CD4-positive, alpha-beta T cell treated with Interleukin-15 for 1 hour (primary cell): ENCODE measurements around the gene OR51S1.
"Not testable (repeated sequence)": the region's sequence is repeated elsewhere in the genome, so short reads cannot be mapped to it uniquely, and the experiment has no call there.

ENCODE experiments used
- DNase-seq: peaks from one replicate; pipeline ENCODE4 v3.0.0-alpha.2; 2020

OR51S1 gene

GRCh38 chr11:4848908-4849532, at the start of gene OR51S1:
Gene OR51S1, minus strand, starts transcription at chr11:4849208. Its CDS starts 0 bp downstream, at chr11:4849208.
- no peak for DNase-seq

GRCh38 chr11:4891996-4892640, 43.1 kb upstream of the OR51S1 start:
- DNase-seq: no peak

GRCh38 chr11:4890279-4890678, 41.3 kb upstream of the OR51S1 start:
- no peak for DNase-seq

GRCh38 chr11:4887591-4887990, 38.6 kb upstream of the OR51S1 start:
- DNase-seq: no peak

- no peak for DNase-seq
These were observed 37.2 kb upstream of the OR51S1 start for GRCh38 chr11:4886186-4886585.

- DNase-seq: no peak
These were observed 35.4 kb upstream of the OR51S1 start for GRCh38 chr11:4884361-4884760.

GRCh38 chr11:4882543-4882942, 33.5 kb upstream of the OR51S1 start:
- no peak for DNase-seq

GRCh38 chr11:4881860-4882500, 33.0 kb upstream of the OR51S1 start, which contains the start of gene OR51T1:
Gene OR51T1, plus strand, starts transcription at chr11:4881900. Its CDS starts 0 bp downstream, at chr11:4881900.
- no peak for DNase-seq

GRCh38 chr11:4881188-4881587, 32.2 kb upstream of the OR51S1 start:
- DNase-seq: no peak

- no peak for DNase-seq
These were observed 16.8 kb upstream of the OR51S1 start for GRCh38 chr11:4865855-4866254.

GRCh38 chr11:4863876-4864275, 14.9 kb upstream of the OR51S1 start:
- no peak for DNase-seq

GRCh38 chr11:4862447-4863236, 13.6 kb upstream of the OR51S1 start:
- no peak for DNase-seq

- not testable (repeated sequence) for DNase-seq
These were observed 5.3 kb upstream of the OR51S1 start for GRCh38 chr11:4854286-4854685.

- DNase-seq: no peak
These were observed 2.0 kb upstream of the OR51S1 start for GRCh38 chr11:4851033-4851432.

GRCh38 chr11:4839851-4840549, 9.0 kb downstream of the OR51S1 start:
- DNase-seq: no peak

GRCh38 chr11:4830909-4831308, 18.1 kb downstream of the OR51S1 start:
- no peak for DNase-seq

GRCh38 chr11:4830346-4830745, 18.7 kb downstream of the OR51S1 start:
- no peak for DNase-seq

GRCh38 chr11:4826425-4826824, 22.6 kb downstream of the OR51S1 start:
- no peak for DNase-seq

GRCh38 chr11:4825132-4825531, 23.9 kb downstream of the OR51S1 start:
- no peak for DNase-seq

- no peak for DNase-seq
These were observed 28.0 kb downstream of the OR51S1 start, which contains the start of gene OR51F2 for GRCh38 chr11:4821021-4821420. Gene OR51F2, plus strand, starts transcription at chr11:4821321. Its CDS starts 101 bp downstream, at chr11:4821422.

GRCh38 chr11:4809246-4809645, 39.8 kb downstream of the OR51S1 start:
- DNase-seq: no peak

GRCh38 chr11:4808476-4808875, 40.5 kb downstream of the OR51S1 start:
- DNase-seq: no peak

- DNase-seq: no peak
These were observed 44.7 kb downstream of the OR51S1 start, which contains the start of gene OR52R1 for GRCh38 chr11:4804280-4804679. Gene OR52R1, minus strand, starts transcription at chr11:4804380. Its CDS starts 0 bp downstream, at chr11:4804380.
